IPS DF 6.9 (cell line): ENCODE data around the gene ZNF365.

Experiments used
- DNase-seq: peaks from one replicate; pipeline ENCODE4 v3.0.0-alpha.2; 2013; ENCODE audit warnings: low read depth, low spot score
- H3K27ac ChIP-seq: one replicate; pipeline ENCODE4 v1.5.1; 2013; ENCODE audit warnings: low read length, control low read depth
- H3K27me3 ChIP-seq: 2 replicates; pipeline ENCODE4 v1.6.1; 2013; ENCODE audit warnings: mild to moderate bottlenecking, low read length; ENCODE audit not compliant: control insufficient read depth, insufficient read depth
- H3K36me3 ChIP-seq: 2 replicates; pipeline ENCODE4 v1.6.1; 2013; ENCODE audit warnings: low read length; ENCODE audit not compliant: control insufficient read depth, insufficient read depth
- H3K4me1 ChIP-seq: 2 replicates; pipeline ENCODE4 v1.6.1; 2013; ENCODE audit warnings: low read length; ENCODE audit not compliant: control insufficient read depth, insufficient read depth
- H3K4me3 ChIP-seq: 2 replicates; pipeline ENCODE4 v1.5.1; 2013; ENCODE audit warnings: mild to moderate bottlenecking, low read length
- H3K9me3 ChIP-seq: 2 replicates; pipeline ENCODE4 v1.6.1; 2013; ENCODE audit warnings: low read length, inconsistent platforms; ENCODE audit not compliant: control insufficient read depth, insufficient read depth
- WGBS: extraction: QIAGEN DNeasy Blood & Tissue Kit; methylation state at CpG from one replicate; pipeline ENCODE4 v1.1.7; 2013; ENCODE audit warnings: mixed read lengths, missing lambda C conversion rate; ENCODE audit not compliant: insufficient read length, insufficient coverage; 5-methylcytosine and 5-hydroxymethylcytosine counted together

The ZNF365 gene, protein sequence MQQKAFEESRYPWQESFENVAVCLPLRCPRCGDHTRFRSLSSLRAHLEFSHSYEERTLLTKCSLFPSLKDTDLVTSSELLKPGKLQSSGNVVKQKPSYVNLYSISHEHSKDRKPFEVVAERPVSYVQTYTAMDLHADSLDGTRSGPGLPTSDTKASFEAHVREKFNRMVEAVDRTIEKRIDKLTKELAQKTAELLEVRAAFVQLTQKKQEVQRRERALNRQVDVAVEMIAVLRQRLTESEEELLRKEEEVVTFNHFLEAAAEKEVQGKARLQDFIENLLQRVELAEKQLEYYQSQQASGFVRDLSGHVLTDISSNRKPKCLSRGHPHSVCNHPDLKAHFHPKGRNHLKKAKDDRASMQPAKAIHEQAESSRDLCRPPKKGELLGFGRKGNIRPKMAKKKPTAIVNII

DNA sequence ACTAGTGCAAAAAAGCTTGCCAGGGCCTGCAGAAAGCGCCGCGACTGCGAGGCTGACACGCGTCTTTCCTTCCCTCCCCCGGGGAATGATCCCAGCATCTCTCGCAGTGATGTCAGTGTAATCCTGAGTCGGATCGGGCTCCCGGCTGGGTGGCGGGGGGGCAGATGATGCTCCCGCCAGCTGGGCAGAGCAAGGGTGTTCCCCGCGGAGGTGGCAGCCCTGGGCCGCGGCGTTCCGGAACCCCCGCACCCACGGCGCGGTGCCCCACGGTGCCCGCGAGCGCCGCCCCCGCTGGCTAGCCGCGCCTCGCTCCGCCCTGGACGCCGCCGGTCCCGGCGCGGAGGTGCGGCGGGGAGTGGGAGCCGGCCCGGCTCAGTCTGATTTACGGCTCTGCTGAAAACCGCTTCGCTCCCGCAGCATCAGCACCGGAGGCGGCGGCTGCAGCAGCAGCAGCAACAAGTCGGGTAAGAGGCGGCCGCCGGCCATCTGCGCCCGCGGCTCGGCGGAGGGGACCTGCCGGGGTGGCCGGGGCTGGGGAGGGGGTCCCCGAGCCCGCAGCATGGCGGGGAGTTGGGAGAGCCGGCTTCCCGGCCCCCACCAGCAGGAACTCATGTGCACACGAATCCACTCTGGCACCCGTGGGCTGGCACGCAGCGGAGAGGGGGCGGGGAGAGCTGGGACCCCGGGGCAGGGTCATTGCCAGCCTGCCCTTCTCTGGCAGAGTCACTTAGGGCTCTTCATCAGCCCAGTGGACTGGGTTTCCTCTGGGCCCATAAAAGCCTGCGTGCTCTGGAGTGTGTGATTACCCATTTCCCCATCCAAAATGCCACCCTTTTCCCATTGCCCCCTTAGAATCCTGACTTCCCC lies at the start of gene ZNF365:
Gene ZNF365, plus strand, starts transcription at position 375 of the 867 bp plus-strand sequence. CDS start 1,825 bp downstream, outside the sequence.
- H3K36me3 ChIP-seq = no peaks in the 10 kb centered on the region
- no peak within 1 kb of the TSS for H3K27ac ChIP-seq
- H3K27me3 ChIP-seq = peaks cover 4% of the 10 kb centered on the region; the same call in 1 of the 2 replicates
- no peaks in the 10 kb centered on the region for H3K9me3 ChIP-seq
- peaks cover 2% of the 10 kb centered on the region; the same call in 1 of the 2 replicates for H3K4me1 ChIP-seq
- WGBS = no CpG with 5 or more reads among the region's 73 CpGs
- peak within 1 kb of the TSS; percentile 67 for H3K4me3 ChIP-seq
- DNase-seq = no peak

DNA sequence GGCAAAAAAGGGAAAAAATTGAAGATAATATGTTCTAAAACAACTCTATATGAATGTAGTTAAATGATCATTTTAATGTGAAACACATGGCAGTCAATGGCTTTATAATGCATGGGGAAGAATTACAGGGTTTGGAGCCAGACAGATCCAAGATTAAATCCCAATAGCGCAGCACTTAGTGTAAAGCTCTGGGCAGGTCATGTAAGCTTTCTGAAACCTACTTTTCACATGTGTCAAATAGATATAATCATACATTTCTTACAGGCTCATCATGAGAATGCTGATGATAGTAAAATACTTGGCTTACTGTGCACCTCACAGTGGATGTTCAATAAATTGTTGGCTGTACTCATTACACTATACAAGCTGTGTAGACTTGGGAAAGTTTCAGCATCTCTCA lies 48.0 kb upstream of the ZNF365 start:
- Histone ChIP-seq H3K36me3 (no peaks in the 10 kb centered on the region), H3K4me3 (no peak overlapping the region), H3K27me3 (no peaks in the 10 kb centered on the region), H3K27ac (no peak overlapping the region), H3K9me3 (no peaks in the 10 kb centered on the region), H3K4me1 (no peaks in the 10 kb centered on the region)
- DNase-seq = no peak
- no CpG with 5 or more reads among the region's 1 CpG for WGBS

DNA sequence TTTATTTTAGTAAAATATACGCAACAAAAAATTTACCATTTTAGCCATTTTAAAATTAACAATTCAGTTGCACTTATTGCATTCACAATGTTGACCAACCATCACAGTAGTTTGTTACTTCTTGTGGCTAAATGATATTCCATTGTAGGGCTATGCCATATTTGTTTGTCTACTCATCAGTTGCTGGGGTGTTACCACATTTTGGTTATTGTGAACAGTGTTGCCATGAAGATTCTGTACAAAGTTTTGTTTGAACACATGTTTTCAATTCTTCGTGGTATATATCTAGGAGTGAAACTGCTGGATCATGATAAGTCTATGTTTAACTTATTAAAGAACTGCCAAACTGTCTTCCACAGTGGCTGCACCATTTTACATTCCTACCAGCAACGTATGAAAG lies 46.3 kb upstream of the ZNF365 start:
- H3K27me3 ChIP-seq = no peaks in the 10 kb centered on the region
- WGBS = 100% methylated on average over 1 of the region's 3 CpGs
- no peak overlapping the region for H3K27ac ChIP-seq
- H3K4me1 ChIP-seq = no peaks in the 10 kb centered on the region
- H3K36me3 ChIP-seq = no peaks in the 10 kb centered on the region
- no peak for DNase-seq
- no peak overlapping the region for H3K4me3 ChIP-seq
- H3K9me3 ChIP-seq = no peaks in the 10 kb centered on the region

GRCh38 chr10:62330213-62330612 lies 44.0 kb upstream of the ZNF365 start:
- Histone ChIP-seq H3K4me1 (no peaks in the 10 kb centered on the region), H3K9me3 (no peaks in the 10 kb centered on the region), H3K4me3 (no peak overlapping the region), H3K27ac (no peak overlapping the region), H3K27me3 (no peaks in the 10 kb centered on the region), H3K36me3 (no peaks in the 10 kb centered on the region)
- no CpG with 5 or more reads among the region's 1 CpG for WGBS
- DNase-seq = no peak

DNA sequence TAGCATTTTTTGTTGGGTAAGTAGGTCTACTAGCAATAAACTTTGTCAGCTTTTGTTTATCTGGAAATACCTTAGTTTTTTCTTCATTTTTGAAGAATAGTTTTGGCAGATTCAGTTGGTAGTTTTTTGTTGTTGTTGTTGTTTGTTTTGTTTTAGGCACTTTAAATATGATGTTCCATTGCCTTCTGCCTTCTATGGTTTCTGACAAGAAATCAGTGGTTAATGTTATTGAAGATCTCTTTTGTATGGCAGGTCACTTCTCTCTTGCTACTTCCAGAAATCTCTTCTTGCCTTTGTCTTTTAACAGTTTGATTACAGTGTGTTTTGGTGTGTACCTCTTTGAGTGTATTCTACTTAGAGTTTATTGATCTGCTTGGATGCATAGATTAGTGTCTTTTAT lies 41.8 kb upstream of the ZNF365 start:
- DNase-seq = no peak
- H3K27ac ChIP-seq = no peak overlapping the region

GRCh38 chr10:62333135-62333889 lies 40.9 kb upstream of the ZNF365 start:
- no peaks in the 10 kb centered on the region for H3K9me3 ChIP-seq
- H3K27ac ChIP-seq = no peak overlapping the region
- no peaks in the 10 kb centered on the region for H3K27me3 ChIP-seq
- H3K4me3 ChIP-seq = no peak overlapping the region
- no peak for DNase-seq
- WGBS = no CpG with 5 or more reads among the region's 3 CpGs
- H3K4me1 ChIP-seq = no peaks in the 10 kb centered on the region
- no peaks in the 10 kb centered on the region for H3K36me3 ChIP-seq

More for the DNA sequence above, 41.8 kb upstream of the ZNF365 start:
- no peaks in the 10 kb centered on the region for H3K36me3 ChIP-seq
- no peaks in the 10 kb centered on the region for H3K9me3 ChIP-seq
- H3K4me1 ChIP-seq = no peaks in the 10 kb centered on the region
- no peaks in the 10 kb centered on the region for H3K27me3 ChIP-seq
- H3K4me3 ChIP-seq = no peak overlapping the region

- DNase-seq = no peak
- H3K27ac ChIP-seq = no peak overlapping the region
- no peaks in the 10 kb centered on the region for H3K27me3 ChIP-seq
- no peak overlapping the region for H3K4me3 ChIP-seq
- H3K4me1 ChIP-seq = no peaks in the 10 kb centered on the region
- H3K36me3 ChIP-seq = no peaks in the 10 kb centered on the region
- H3K9me3 ChIP-seq = no peaks in the 10 kb centered on the region
Measured at GRCh38 chr10:62333988-62334682, 40.0 kb upstream of the ZNF365 start.

GRCh38 chr10:62335326-62335725 lies 38.8 kb upstream of the ZNF365 start:
- no peaks in the 10 kb centered on the region for H3K4me1 ChIP-seq
- DNase-seq = no peak
- no peak overlapping the region for H3K4me3 ChIP-seq
- H3K9me3 ChIP-seq = no peaks in the 10 kb centered on the region
- H3K27ac ChIP-seq = no peak overlapping the region
- no peaks in the 10 kb centered on the region for H3K36me3 ChIP-seq
- WGBS = 100% methylated on average over 1 of the region's 2 CpGs
- H3K27me3 ChIP-seq = no peaks in the 10 kb centered on the region

DNA sequence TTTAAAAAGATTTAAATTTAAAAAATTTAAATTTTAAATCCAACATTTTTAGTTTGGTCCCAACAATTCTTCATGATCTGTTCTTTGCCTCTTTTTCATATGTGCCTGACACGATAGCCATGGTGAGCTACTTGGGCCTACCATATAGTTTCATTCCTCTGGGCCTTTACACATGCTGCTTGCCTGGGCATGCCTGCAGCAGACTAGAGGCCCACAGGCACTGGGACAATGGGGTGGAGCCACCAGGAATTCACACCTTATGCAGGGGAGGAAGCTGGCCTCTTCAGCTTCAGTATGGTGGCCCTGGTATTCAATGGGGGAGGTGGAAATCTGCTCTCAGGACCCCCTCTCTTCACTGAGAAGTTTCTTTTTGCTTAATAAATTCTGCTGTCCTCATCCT lies 37.8 kb upstream of the ZNF365 start:
- H3K4me1 ChIP-seq = no peaks in the 10 kb centered on the region
- no CpG with 5 or more reads among the region's 1 CpG for WGBS
- no peaks in the 10 kb centered on the region for H3K27me3 ChIP-seq
- no peaks in the 10 kb centered on the region for H3K36me3 ChIP-seq
- no peak for DNase-seq
- no peaks in the 10 kb centered on the region for H3K9me3 ChIP-seq
- H3K27ac ChIP-seq = no peak overlapping the region
- H3K4me3 ChIP-seq = no peak overlapping the region

GRCh38 chr10:62341419-62341818 lies 32.8 kb upstream of the ZNF365 start:
- Histone ChIP-seq H3K27me3 (no peaks in the 10 kb centered on the region), H3K27ac (no peak overlapping the region), H3K4me1 (no peaks in the 10 kb centered on the region), H3K9me3 (no peaks in the 10 kb centered on the region; the same call in 1 of the 2 replicates), H3K4me3 (no peak overlapping the region), H3K36me3 (no peaks in the 10 kb centered on the region)
- DNase-seq = no peak
